ENCODE results near the gene FAM120A.

GRCh38 chr9:93541581-93542349, 90.3 kb downstream of the FAM120A start:
- no peak for TF ChIP-seq CTCF (IDR thresholded peaks at IDR 0.05)
- TF ChIP-seq POLR2A (IDR thresholded peaks at IDR 0.05; ENCODE audit: low read depth): no peak

All from esophagus muscularis mucosa (tissue), 3 donors.